GM12891 (cell line): ENCODE results near the gene CITED4.

Experiments
- DNase-seq: peaks from one replicate; pipeline ENCODE4 v3.0.0; 2011; ENCODE audit warnings: low spot score; ENCODE audit not compliant: insufficient read length
- FAIRE-seq: peaks from 2 replicates; lab custom pipeline; 2011; peaks lifted over from hg19 to GRCh38; lab: Jason Lieb, UNC
- PAX5 ChIP-seq: IDR thresholded peaks from 2 replicates; pipeline ENCODE4 v1.6.1; 2011; ENCODE audit warnings: low read length, moderate library complexity, mild to moderate bottlenecking; ENCODE audit not compliant: insufficient read depth, severe bottlenecking
- POLR2A ChIP-seq: IDR thresholded peaks from 2 replicates; pipeline ENCODE4 v1.6.1; 2011; ENCODE audit warnings: low read depth, low read length, control low read depth
- POLR2AphosphoS5 ChIP-seq: IDR thresholded peaks from 2 replicates; pipeline ENCODE4 v1.6.1; 2011; ENCODE audit warnings: low read depth, low read length, control low read depth
- POU2F2 ChIP-seq: IDR thresholded peaks from 2 replicates; pipeline ENCODE4 v1.6.1; 2011; ENCODE audit warnings: low read depth, mild to moderate bottlenecking, control low read depth, low read length, moderate library complexity
- SPI1 ChIP-seq: IDR thresholded peaks from 2 replicates; pipeline ENCODE4 v1.6.1; 2011; ENCODE audit warnings: low read depth, low read length, control low read depth
- TAF1 ChIP-seq: IDR thresholded peaks from 2 replicates; pipeline ENCODE4 v1.6.1; 2011; ENCODE audit warnings: low read depth, low read length, control low read depth

The CITED4 gene

GRCh38 chr1:40876891-40877290, 14.7 kb upstream of the CITED4 start:
- FAIRE-seq = no peak
- TF ChIP-seq TAF1 (no peak), POLR2A (no peak), SPI1 (no peak), PAX5 (no peak)
- no peak for DNase-seq

- DNase-seq = no peak
- FAIRE-seq = no peak
- TF ChIP-seq TAF1 (no peak), POLR2AphosphoS5 (no peak), SPI1 (no peak), POLR2A (no peak), POU2F2 (no peak), PAX5 (no peak)
These were observed 14.2 kb upstream of the CITED4 start for GRCh38 chr1:40876436-40876761.

GRCh38 chr1:40873863-40874472, 11.8 kb upstream of the CITED4 start:
- FAIRE-seq = no peak
- no peak for TF ChIP-seq POLR2AphosphoS5
- no peak for TF ChIP-seq SPI1
- no peak for TF ChIP-seq TAF1
- TF ChIP-seq PAX5 = no peak
- no peak for TF ChIP-seq POU2F2
- no peak for DNase-seq

GRCh38 chr1:40872276-40872675, 10.1 kb upstream of the CITED4 start:
- no peak for FAIRE-seq

GRCh38 chr1:40870135-40870728, 8.1 kb upstream of the CITED4 start:
- TF ChIP-seq POU2F2 (no peak), TAF1 (no peak), PAX5 (no peak), POLR2A (no peak), POLR2AphosphoS5 (no peak), SPI1 (no peak)
- DNase-seq (no peak), FAIRE-seq (no peak)

More at GRCh38 chr1:40872276-40872675, 10.1 kb upstream of the CITED4 start:
- TF ChIP-seq SPI1 = no peak
- no peak for TF ChIP-seq POLR2AphosphoS5
- no peak for TF ChIP-seq POLR2A
- TF ChIP-seq PAX5 = no peak
- no peak for TF ChIP-seq TAF1
- TF ChIP-seq POU2F2 = no peak
- DNase-seq = no peak

GRCh38 chr1:40868051-40868723, 6.0 kb upstream of the CITED4 start:
- DNase-seq (no peak), FAIRE-seq (no peak)
- TF ChIP-seq POU2F2 = no peak
- TF ChIP-seq TAF1 = no peak
- no peak for TF ChIP-seq POLR2A

- DNase-seq (no peak), FAIRE-seq (no peak)
- TF ChIP-seq POLR2A = no peak
- TF ChIP-seq PAX5 = no peak
- TF ChIP-seq POLR2AphosphoS5 = no peak
- TF ChIP-seq SPI1 = no peak
- TF ChIP-seq POU2F2 = no peak
- TF ChIP-seq TAF1 = no peak
These were observed 749 bp downstream of the CITED4 start for GRCh38 chr1:40861224-40862003.

- FAIRE-seq = no peak
- TF ChIP-seq POLR2AphosphoS5 = no peak
- no peak for TF ChIP-seq POLR2A
- DNase-seq = no peak
These were observed 1.4 kb downstream of the CITED4 start for GRCh38 chr1:40860706-40861223.

GRCh38 chr1:40858856-40859416, 3.2 kb downstream of the CITED4 start:
- FAIRE-seq (no peak), DNase-seq (no peak)
- TF ChIP-seq POLR2AphosphoS5 (no peak), POU2F2 (no peak), TAF1 (no peak), PAX5 (no peak), SPI1 (no peak), POLR2A (no peak)
